GM19397 (cell line): ENCODE measurements around the gene SPECC1.
"Not testable (repeated sequence)": the region's sequence is repeated elsewhere in the genome, so short reads cannot be mapped to it uniquely, and the experiment has no call there.

ENCODE experiments used
- ATAC-seq: cut with Tn5 transposase; IDR thresholded peaks from one replicate; pipeline ENCODE4 v1.9.1; 2021; ENCODE audit warnings: mild to moderate bottlenecking, moderate library complexity; ENCODE audit not compliant: unreplicated experiment

SPECC1 gene, protein sequence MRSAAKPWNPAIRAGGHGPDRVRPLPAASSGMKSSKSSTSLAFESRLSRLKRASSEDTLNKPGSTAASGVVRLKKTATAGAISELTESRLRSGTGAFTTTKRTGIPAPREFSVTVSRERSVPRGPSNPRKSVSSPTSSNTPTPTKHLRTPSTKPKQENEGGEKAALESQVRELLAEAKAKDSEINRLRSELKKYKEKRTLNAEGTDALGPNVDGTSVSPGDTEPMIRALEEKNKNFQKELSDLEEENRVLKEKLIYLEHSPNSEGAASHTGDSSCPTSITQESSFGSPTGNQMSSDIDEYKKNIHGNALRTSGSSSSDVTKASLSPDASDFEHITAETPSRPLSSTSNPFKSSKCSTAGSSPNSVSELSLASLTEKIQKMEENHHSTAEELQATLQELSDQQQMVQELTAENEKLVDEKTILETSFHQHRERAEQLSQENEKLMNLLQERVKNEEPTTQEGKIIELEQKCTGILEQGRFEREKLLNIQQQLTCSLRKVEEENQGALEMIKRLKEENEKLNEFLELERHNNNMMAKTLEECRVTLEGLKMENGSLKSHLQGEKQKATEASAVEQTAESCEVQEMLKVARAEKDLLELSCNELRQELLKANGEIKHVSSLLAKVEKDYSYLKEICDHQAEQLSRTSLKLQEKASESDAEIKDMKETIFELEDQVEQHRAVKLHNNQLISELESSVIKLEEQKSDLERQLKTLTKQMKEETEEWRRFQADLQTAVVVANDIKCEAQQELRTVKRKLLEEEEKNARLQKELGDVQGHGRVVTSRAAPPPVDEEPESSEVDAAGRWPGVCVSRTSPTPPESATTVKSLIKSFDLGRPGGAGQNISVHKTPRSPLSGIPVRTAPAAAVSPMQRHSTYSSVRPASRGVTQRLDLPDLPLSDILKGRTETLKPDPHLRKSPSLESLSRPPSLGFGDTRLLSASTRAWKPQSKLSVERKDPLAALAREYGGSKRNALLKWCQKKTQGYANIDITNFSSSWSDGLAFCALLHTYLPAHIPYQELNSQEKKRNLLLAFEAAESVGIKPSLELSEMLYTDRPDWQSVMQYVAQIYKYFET

DNA sequence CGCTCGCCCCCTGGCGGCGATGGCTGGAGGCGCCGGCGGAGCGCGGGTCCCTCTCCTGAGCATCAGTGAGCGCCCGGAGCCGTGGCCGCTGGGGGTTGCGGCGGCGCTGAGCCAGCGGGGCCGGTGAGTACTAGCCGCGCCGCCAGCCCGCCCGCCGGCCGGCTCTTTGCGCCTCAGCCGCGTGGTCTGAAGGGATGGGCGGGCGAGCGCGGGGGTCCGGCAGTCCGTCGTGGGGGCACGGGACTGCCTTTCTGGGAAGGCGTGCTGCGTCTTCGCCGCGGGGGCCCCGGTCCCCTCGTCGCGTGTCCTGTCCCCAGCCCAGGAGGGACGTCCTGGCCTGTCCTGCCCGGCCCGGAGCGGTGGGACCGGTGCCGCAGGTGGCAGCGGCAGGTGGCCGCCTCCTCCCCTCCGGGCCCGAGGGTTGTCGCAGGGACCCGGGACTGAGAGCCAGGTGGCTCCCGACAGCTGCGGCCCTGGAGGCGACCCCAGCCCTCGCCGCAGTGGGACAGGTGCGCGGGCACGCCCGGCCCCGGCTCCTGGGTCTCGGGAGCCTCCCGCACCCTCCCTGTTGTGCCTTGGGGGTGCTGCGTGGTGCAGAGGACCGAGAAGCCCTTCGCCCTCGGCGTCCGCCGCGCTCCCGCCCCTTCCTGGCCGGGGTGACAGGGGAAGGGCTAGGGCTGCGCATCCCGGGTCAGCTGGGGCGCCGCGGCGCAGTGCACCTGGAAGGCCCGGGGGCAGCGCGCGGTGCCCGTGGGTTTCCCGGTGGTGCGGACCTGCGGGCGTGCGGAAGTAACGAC is at the start of gene SPECC1:
Gene SPECC1, plus strand, starts transcription at position 58 of the 797 bp plus-strand sequence. CDS start 87,293 bp downstream, outside the sequence.
- ATAC-seq = peak; percentile 91

DNA sequence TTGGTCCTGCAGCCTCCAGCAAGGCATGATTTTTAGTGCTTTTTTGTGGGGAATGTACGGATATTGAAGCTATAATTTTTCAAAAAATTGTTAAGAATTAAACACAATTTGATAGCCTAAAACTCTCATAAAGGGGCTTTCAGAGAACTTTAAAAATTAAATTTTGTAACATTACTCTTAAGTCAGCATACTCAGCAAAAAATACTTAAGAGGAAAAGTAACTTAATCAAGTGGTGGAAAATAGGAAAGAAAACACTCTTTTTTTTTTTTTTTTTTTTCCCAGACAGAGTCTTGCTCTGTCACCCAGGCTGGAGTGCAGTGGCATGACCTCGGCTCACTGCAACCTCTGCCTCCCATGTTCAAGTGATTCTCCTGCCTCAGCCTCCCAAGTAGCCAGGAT is 46.2 kb upstream of the SPECC1 start:
- not testable (repeated sequence) for ATAC-seq

- ATAC-seq = no peak
These were observed 36.0 kb upstream of the SPECC1 start for GRCh38 chr17:19973156-19973555.

GRCh38 chr17:19975601-19976000 is 33.6 kb upstream of the SPECC1 start:
- no peak for ATAC-seq

DNA sequence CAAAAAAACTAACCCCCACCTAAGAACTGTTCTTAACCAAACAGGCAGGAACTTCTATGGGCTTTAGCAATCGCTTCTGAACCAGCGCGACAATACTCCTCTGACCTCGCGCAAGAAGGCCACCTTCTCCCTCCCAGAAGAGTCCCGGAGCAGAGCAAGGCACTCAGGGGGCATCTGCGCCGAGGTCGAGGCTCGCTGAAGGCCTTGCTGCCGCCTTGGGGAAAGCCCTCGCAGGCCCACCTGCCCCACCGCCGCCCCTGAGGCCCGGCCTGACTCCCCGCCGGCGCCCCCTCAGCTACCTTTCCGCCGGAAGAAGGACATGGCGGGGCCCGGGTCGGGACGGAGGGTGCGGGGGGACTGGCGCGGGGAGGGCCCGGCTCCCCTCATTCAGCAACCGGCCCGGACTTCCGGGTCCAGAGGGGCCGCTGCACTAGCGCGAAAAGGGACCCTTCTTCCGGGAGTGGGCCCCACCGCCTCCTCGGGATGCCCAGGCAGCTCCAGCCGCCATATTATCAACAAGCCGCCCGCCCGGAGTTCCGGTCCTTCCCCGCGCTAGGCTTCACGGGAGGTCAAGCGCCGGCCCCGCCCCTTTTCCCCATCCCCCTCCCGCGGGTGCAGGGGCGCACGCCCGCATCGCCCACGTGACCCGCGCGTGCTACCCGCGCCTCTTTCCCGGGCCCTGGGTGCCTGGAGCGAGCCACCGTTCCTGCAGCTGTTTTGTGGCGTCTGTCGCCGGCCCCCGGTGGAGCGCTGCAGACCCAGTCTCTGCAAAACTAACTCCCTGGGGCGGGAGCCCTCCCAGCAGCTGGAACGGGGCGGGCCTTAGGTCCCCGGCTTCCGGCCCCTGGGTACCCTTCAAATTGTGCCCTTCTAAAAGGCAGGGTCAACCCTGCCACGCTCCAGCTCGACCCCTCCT is 31.6 kb upstream of the SPECC1 start, which contains the start of gene AKAP10:
Gene AKAP10, minus strand, starts transcription at position 536 of the 916 bp plus-strand sequence. Its CDS starts 149 bp downstream, at position 387.
- peak; percentile 84 for ATAC-seq

DNA sequence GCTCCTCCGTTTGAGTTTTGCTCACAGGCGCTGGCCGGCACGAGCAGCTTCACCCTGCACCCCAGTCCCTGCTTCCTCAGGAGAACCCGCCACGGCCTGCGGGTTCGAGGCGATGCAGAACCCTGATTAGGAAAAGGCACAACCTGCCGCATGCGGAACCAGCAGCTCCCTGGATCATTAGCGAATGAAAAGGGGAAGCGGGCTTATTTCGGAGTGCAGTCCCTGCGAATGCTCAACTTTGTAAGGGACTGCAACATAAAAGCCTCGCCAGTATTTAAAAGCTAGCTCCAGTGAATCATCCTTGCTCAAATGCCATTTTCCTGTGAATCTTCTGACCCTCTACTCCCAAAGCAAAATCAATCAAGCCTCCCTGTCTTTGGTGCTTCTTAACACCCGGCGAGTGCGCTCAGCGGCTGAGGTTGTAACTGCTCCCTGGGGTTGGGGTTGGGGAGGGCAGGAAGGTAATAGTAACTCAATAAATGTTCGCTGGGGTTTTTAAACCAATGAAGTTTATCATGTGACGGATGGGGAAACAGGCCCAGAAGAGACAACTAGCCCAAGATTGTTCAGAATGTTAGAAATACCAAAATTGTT is 30.9 kb upstream of the SPECC1 start:
- peak; percentile 8 for ATAC-seq

DNA sequence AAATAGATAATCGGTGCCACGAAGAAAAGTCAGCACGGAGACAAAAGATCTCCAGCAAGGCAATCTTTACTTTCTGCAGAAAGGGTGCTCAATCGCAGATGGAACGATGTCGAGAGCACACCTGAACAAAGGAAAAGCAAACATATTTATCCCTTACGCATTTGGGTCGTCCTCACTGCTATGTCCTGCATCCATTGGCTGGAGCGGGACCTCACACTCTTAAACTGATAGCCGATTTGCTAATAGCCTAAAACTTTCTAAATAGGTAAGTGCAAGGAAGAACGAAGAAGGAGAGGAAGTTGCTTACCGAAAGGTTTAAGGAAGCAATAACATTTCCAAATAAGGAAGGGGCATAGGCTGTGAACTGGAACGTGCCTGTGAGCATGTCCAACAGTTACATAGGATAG is 30.4 kb upstream of the SPECC1 start:
- no peak for ATAC-seq

DNA sequence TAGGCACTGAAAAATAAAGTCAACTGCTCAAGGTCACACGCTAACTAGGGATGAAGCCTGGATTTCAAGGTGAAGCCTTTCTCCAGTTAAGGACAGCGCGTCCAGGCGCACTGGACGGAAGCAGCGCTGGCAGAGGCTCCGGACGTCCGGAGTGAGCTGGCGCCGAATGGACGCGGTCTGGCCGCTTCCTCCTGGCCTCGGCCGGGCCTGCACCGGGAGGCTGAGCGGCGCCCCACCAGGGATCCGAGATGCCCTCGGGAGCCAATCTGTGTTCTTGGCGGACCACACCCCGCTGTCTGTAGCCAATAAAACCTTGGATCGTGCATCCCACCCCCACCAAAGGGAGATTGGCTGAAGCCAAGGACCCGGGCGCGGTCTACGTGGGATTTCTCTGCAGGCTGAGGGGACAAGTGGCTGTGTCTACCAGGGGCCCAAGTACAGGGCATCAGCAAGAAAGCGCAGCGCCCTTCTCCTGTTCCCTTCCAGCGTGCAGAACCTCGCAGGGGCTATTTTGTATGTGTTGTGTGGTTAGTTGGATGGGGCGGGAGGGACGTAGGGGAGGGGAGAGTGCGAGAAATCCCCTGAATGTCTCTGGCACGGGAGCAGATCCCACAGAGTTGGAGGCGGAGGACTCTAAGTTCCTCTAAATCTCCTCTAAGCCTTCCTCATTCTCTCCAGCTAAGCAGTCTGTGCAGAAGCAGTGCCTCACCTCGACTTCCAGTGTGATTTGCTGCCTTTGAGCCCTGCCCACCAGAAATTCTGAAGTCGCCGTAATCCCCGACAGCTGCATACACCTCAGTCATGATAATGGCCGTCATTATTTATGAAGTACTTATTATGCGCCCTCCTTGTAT is 29.0 kb upstream of the SPECC1 start:
- ATAC-seq = no peak

DNA sequence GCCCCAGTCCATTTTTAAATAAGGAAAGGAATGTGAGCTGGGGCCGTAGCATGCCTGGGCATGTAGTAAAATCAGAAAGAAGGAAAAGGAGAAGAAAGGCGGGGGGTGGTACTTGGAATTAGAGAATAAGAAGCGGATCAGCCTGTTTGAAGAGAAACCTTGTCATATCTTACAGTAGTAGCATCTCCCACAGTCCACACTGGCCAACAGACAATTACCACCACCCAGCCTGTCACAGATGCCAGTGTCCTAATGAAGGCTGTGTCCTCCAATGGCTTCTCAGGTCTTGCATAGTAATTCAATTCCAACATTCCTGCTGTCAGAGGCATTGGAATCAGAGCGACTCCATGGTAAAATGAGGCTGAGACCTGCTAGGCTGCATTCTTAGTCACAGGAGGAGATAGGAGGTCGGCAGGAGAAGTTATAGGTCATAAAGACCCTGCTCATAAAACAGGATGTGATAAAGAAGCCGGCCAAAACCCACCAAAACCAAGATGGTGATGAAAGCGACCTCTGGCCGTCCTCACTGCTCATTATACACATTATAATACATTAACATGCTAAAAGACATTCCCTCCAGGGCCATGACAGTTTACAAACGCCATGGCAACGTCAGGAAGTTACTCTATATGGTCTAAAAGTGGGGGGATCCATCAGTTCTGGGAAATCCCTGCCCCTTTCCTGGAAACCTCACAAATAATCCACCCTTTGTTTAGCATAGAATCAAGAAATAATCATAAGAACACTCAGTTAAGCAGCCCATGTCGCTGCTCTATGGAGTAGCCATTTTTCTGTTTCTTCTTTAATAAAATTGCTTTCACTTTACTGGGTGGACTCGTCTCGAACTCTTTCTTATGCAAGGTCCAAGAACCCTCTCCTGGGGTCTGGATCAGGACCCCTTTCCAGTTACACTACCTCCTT is 22.0 kb upstream of the SPECC1 start:
- no peak for ATAC-seq

DNA sequence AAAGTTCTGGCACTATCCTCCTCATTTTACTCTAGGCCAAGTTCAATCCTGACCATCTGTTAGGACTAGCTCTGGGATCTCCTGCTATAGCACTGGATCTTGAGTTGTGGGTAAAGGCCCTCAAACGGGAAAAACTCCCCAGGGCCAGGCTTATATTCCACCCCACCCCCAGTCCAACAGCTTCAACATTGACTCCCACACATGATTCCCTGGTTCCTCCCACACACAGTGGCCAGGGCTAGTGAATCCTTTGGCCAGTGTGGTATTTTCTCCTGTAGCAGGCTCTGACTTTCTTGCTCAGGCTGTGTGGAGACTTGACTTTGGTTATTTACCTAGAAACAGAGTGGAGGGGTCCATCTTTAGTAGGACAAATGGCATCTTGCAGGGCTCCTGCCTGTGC is 21.3 kb upstream of the SPECC1 start:
- no peak for ATAC-seq

DNA sequence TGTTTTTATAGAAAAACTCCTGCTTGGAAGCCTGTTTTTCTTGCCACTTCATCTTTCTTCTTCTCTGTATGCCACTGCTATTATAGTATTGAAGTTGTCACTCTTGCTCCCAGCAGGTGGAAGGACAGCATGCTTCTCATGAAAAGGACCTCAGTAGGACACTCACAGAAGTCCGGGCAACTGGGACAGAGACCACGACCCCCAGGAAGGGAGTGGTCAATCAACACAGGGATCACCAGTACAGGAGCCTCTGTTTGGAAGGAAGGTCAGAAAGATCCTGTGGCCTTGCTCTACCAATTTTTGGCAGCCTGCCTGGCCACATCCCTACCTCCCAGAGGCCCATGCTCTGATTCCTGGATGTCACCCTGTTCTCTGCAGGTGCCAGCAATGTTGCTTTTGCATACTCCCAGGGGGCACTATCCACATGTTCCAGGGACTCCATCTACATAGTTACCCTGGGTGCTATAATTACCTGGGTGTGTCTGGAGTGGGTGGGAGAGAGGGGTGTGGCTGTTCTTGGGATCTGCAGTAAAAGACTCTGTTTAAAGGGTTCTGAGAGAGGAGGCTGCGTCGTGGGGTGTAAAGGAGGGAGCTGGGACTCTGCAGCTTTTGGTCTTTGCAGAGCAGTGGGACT is 17.8 kb upstream of the SPECC1 start:
- no peak for ATAC-seq

DNA sequence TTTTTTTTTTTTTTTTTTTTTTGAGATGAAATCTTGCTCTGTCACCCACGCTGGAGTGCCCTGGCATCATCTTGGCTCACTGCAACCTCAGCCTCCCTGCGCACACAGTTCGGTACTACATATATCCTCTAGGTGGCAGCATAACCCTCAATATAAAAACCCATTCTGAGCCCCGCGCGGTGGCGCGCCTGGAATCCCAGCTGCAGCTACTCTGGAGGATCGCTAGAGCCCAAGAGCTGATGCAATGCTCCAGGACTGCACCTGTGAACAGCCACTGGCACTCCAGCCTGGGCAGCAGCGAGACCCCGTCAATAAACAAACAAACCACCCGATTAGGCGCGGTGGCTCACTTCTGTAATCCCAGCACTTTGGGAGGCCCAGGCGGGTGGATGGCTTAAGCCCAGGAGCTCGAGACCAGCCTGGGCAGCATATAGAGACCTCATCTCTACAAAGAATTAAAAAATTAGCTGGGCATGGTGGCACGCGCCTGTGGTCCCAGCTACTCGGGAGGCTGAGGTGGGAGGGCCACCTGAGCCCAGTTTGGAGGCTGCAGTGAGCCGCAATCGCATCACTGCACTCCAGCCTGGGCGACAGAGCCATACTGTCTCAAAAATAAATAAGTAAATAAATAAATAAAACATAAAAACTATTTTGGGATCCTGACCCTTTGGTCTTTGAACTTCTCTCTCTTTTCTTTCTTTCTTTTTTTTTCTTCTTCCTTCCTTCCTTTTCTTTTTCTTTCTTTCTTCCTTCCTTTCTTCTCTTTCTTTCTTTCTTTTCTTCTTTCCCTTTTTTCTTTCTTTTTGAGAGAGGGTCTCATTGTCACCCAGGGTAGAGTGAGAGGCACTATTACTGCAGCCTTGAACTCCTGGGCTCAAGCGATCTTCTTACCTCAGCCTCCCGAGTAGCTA is 16.1 kb upstream of the SPECC1 start:
- peak; percentile 86 for ATAC-seq

- ATAC-seq = no peak
These were observed 13.1 kb upstream of the SPECC1 start for GRCh38 chr17:19996086-19996485.

GRCh38 chr17:19996502-19996901 is 12.7 kb upstream of the SPECC1 start:
- ATAC-seq = no peak

DNA sequence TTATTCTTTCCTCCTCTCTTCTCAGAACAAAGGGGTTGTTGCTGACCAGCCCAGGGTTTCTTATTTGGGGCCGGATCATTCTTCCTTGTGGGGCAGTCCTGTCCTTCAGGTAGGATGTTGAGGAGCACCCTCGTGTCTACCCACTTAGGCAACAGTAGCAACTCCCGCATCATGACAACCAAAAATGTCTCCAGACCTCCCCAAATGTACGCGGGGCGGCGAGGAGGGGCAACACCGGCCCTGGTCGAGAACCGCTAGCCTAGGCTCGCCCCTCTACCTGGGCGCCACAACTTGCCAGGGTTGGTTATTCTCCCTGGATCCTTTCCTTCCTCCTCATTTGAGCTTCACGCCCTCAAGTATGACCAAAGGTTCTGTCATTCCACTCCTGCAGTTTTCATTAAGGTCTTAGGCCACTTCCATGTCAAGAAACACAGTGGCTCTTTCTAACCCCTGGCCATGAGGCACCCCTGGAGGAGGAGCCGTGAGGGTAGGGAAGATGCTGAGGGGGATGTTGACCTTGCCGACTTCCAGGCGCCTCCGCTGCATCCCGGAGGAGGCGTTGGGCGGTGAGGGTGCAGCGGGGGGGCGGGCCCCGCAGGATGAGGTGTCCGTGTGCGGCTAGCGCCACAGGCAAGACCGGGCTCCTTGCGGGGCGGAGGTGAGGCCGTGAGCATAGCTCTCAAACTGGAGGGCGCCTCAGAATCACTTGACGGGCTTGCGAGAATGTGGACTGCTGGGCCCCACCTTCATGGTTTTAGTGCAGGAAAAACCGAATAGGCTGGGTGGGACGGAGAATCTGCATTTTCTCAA is 712 bp upstream of the SPECC1 start:
- ATAC-seq = peak; percentile 19
